ENCODE results near the gene TIGD6.

TIGD6 gene

DNA sequence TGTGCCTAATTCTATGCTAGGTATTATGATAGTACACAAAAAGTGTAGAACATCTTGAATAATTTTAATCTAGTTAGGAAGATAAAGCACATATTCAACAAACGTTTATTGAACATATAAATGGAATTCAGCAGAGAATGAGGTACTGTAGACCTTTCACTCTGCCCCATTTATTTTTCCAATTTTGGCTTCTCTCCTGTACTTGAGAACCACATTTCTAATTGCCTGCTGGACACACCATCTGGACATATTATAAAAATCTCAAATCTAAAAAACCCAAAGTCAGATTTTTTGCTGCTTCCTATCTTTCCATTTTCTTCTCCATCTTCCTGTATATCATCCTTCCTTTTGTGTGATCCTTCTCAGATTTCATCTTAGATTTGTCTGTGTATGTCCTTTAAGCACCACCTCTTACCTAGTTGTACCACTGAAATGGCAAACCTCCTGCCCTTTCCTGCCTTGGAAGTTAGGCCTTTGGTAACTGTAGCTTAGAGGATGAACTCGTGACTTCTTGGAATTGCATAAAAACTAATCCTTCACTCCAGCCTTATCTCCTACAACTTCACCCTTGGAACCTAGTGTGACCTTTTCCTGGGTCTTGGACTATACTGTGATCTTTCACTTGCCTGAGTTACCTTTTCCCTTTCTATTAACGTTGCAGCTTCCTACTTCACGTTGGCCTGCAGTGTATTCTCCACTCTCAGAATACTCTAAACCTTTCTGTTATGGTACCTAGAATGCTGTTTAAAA is 31.1 kb downstream of the TIGD6 start:
- Mint-ChIP-seq H3K27me3 (ENCODE audit: low read depth) (no peaks in the 10 kb centered on the region), H3K4me1 (no peaks in the 10 kb centered on the region), H3K9me3 (no peaks in the 10 kb centered on the region), H3K36me3 (ENCODE audit: low read depth) (no peaks in the 10 kb centered on the region), H3K27ac (no peak overlapping the region), H3K4me3 (no peak overlapping the region)
- TF ChIP-seq, protein P1, sequence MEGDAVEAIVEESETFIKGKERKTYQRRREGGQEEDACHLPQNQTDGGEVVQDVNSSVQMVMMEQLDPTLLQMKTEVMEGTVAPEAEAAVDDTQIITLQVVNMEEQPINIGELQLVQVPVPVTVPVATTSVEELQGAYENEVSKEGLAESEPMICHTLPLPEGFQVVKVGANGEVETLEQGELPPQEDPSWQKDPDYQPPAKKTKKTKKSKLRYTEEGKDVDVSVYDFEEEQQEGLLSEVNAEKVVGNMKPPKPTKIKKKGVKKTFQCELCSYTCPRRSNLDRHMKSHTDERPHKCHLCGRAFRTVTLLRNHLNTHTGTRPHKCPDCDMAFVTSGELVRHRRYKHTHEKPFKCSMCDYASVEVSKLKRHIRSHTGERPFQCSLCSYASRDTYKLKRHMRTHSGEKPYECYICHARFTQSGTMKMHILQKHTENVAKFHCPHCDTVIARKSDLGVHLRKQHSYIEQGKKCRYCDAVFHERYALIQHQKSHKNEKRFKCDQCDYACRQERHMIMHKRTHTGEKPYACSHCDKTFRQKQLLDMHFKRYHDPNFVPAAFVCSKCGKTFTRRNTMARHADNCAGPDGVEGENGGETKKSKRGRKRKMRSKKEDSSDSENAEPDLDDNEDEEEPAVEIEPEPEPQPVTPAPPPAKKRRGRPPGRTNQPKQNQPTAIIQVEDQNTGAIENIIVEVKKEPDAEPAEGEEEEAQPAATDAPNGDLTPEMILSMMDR (IDR thresholded peaks at IDR 0.05; ENCODE audit: unreplicated experiment in 3 of 3), result no peak

DNA sequence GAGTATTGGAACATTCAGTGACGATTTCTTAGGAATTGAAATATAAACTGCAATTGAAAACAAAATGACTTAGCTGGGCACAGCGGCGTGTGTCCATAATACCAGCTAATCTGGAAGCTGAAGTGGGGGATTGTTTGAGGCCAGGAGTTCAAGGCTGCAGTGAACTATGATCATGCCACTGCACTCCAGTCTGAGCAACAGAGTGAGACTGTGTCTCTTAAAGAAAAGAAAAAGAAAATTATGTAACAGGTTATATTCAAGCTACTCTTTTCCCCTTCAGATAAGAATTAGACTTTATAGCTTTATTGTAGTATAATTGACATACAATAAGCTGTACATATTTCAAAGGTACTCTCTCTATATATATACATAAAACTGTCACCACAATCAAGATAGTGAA is 33.5 kb downstream of the TIGD6 start:
- no peak overlapping the region for H3K4me3 Mint-ChIP-seq
- TF ChIP-seq, protein P1 (IDR thresholded peaks at IDR 0.05; ENCODE audit: unreplicated experiment in 3 of 3), result no peak
- no peaks in the 10 kb centered on the region for H3K9me3 Mint-ChIP-seq
- H3K36me3 Mint-ChIP-seq (ENCODE audit: low read depth), result no peaks in the 10 kb centered on the region
- no peaks in the 10 kb centered on the region for H3K27me3 Mint-ChIP-seq (ENCODE audit: low read depth)
- H3K27ac Mint-ChIP-seq, result no peak overlapping the region
- H3K4me1 Mint-ChIP-seq, result peaks cover 8% of the 10 kb centered on the region

DNA sequence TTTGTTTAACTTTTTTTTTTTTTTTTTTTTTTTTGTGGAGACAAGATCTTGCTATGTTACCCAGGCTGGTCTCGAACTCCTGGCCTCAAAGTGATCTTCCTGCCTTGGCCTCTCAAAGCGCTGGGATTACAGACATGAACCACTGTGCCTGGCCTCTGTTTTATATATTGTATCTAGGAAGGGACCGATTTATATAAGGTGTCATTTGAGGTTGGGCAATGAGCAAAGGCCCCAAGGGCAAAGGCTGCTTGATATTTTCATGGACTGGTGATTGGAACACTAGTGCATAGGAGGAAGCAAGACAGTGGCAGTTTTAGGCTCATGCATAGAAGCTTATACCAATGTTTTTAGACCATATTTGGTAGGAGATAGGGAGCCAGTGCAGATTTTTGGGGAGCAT is 36.7 kb downstream of the TIGD6 start:
- H3K4me1 Mint-ChIP-seq, result peaks cover 31% of the 10 kb centered on the region
- TF ChIP-seq, protein P1 (IDR thresholded peaks at IDR 0.05; ENCODE audit: unreplicated experiment in 3 of 3), result no peak
- H3K27ac Mint-ChIP-seq, result no peak overlapping the region
- H3K9me3 Mint-ChIP-seq, result no peaks in the 10 kb centered on the region
- H3K27me3 Mint-ChIP-seq (ENCODE audit: low read depth), result no peaks in the 10 kb centered on the region
- no peak overlapping the region for H3K4me3 Mint-ChIP-seq
- H3K36me3 Mint-ChIP-seq (ENCODE audit: low read depth), result no peaks in the 10 kb centered on the region

- Mint-ChIP-seq H3K4me3 (peak overlapping the region in 1 of 3 experiments; percentile 89), H3K27ac (no peak overlapping the region), H3K9me3 (no peaks in the 10 kb centered on the region)
These were observed 37.7 kb downstream of the TIGD6 start for GRCh38 chr5:149962601-149963300.

DNA sequence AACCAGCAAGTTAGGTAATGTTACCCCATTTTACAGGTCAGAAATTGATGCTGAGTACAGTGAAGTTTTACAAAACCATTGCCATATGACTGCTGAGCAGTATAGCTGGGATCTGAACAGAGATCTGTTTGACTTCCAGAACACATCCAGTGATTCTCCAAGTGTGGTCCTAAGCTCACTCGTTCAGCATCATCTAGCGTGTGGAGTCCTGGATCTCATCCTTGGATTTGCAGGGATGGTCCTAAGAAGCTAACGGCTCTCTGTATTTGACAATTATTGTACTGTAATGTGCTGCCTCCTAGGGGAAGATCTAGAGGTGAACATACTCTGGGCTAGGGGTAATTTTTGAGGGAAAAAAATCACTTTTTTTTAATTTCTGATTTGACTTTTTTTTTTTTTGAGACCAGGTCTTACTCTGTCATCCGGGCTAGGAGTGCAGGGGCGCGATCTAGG is 38.5 kb downstream of the TIGD6 start:
- H3K4me3 Mint-ChIP-seq, result peak overlapping the region; percentile 87 to 89 (median 87)
- TF ChIP-seq, protein P1 (IDR thresholded peaks at IDR 0.05; ENCODE audit: unreplicated experiment in 3 of 3), result peak; percentile 46 to 60 (median 50)
- H3K9me3 Mint-ChIP-seq, result no peaks in the 10 kb centered on the region
- peak overlapping the region; percentile 37 to 87 (median 65) for H3K27ac Mint-ChIP-seq
- H3K36me3 Mint-ChIP-seq (ENCODE audit: low read depth), result no peaks in the 10 kb centered on the region
- no peaks in the 10 kb centered on the region for H3K27me3 Mint-ChIP-seq (ENCODE audit: low read depth)
- H3K4me1 Mint-ChIP-seq, result peaks cover 31% of the 10 kb centered on the region

More at GRCh38 chr5:149962601-149963300, 37.7 kb downstream of the TIGD6 start:
- Mint-ChIP-seq H3K27me3 (ENCODE audit: low read depth) (no peaks in the 10 kb centered on the region), H3K36me3 (ENCODE audit: low read depth) (no peaks in the 10 kb centered on the region), H3K4me1 (peaks cover 31% of the 10 kb centered on the region)
- TF ChIP-seq, protein P1 (IDR thresholded peaks at IDR 0.05; ENCODE audit: unreplicated experiment in 3 of 3), result no peak

Measured in nephron (organoid).